ENCODE results near the gene ECT2L.
"Not testable (repeated sequence)": the region's sequence is repeated elsewhere in the genome, so short reads cannot be mapped to it uniquely, and the experiment has no call there.

Gene ECT2L

GRCh38 chr6:138863321-138863720, 67.4 kb downstream of the ECT2L start:
- DNase-seq (ENCODE audit: low spot score), result no peak

GRCh38 chr6:138864343-138864890, 68.5 kb downstream of the ECT2L start:
- DNase-seq (ENCODE audit: low spot score), result no peak

GRCh38 chr6:138865480-138866109, 69.7 kb downstream of the ECT2L start:
- no peak for DNase-seq (ENCODE audit: low spot score)

GRCh38 chr6:138868181-138868580, 72.3 kb downstream of the ECT2L start:
- no peak for DNase-seq (ENCODE audit: low spot score)

GRCh38 chr6:138869398-138869797, 73.5 kb downstream of the ECT2L start:
- no peak for DNase-seq (ENCODE audit: low spot score)

- DNase-seq (ENCODE audit: low spot score), result no peak
These were observed 77.3 kb downstream of the ECT2L start for GRCh38 chr6:138873191-138873590.

GRCh38 chr6:138882369-138883017, 86.6 kb downstream of the ECT2L start:
- no peak for DNase-seq (ENCODE audit: low spot score)

- no peak for DNase-seq (ENCODE audit: low spot score)
These were observed 89.4 kb downstream of the ECT2L start for GRCh38 chr6:138885156-138885819.

GRCh38 chr6:138891255-138891986, 95.5 kb downstream of the ECT2L start:
- DNase-seq (ENCODE audit: low spot score), result no peak

GRCh38 chr6:138896104-138896756, 100.3 kb downstream of the ECT2L start:
- DNase-seq (ENCODE audit: low spot score), result no peak

- DNase-seq (ENCODE audit: low spot score), result no peak
These were observed 101.1 kb downstream of the ECT2L start for GRCh38 chr6:138897031-138897430.

- no peak for DNase-seq (ENCODE audit: low spot score)
These were observed 111.3 kb downstream of the ECT2L start for GRCh38 chr6:138907167-138907566.

GRCh38 chr6:138909511-138909910, 113.6 kb downstream of the ECT2L start:
- DNase-seq (ENCODE audit: low spot score), result no peak

- no peak for DNase-seq (ENCODE audit: low spot score)
These were observed 114.1 kb downstream of the ECT2L start for GRCh38 chr6:138909975-138910374.

GRCh38 chr6:138912308-138912707, 116.4 kb downstream of the ECT2L start:
- DNase-seq (ENCODE audit: low spot score), result no peak

- no peak for DNase-seq (ENCODE audit: low spot score)
These were observed 118.8 kb downstream of the ECT2L start for GRCh38 chr6:138914701-138915100.

- DNase-seq (ENCODE audit: low spot score), result peak; percentile 13
These were observed 125.0 kb downstream of the ECT2L start for GRCh38 chr6:138920906-138921305.

- no peak for DNase-seq (ENCODE audit: low spot score)
These were observed 127.7 kb downstream of the ECT2L start for GRCh38 chr6:138923561-138923960.

GRCh38 chr6:138925806-138926205, 129.9 kb downstream of the ECT2L start:
- DNase-seq (ENCODE audit: low spot score), result no peak

GRCh38 chr6:138926579-138926978, 130.7 kb downstream of the ECT2L start:
- no peak for DNase-seq (ENCODE audit: low spot score)

GRCh38 chr6:138931660-138932059, 135.8 kb downstream of the ECT2L start:
- no peak for DNase-seq (ENCODE audit: low spot score)

- DNase-seq (ENCODE audit: low spot score), result not testable (repeated sequence)
These were observed 141.0 kb downstream of the ECT2L start for GRCh38 chr6:138936873-138937272.
